Thyroid gland (tissue), 4 donors: ENCODE results near the gene ETS1.

Source experiments
- CTCF ChIP-seq, 6 experiments: fragments of 200-600 bp in 3 of 6; fragments of 450-650 bp in 3 of 6; sonication (generic) in 3 of 6; IDR thresholded peaks; one replicate each; pipeline ENCODE4 v1.5.1; 2016 to 2019; ENCODE audit warnings: antibody characterized with exemption in 6 of 6, mild to moderate bottlenecking in 2 of 6, inconsistent platforms in 1 of 6, moderate library complexity in 1 of 6
- POLR2A ChIP-seq, 2 donors: fragments of 450-650 bp; IDR thresholded peaks; one replicate each; pipeline ENCODE4 v1.6.1; 2017; ENCODE audit warnings: antibody characterized with exemption in 2 of 2, mild to moderate bottlenecking in 2 of 2, moderate library complexity in 1 of 2

- TF ChIP-seq CTCF (IDR thresholded peaks at IDR 0.05), result no peak
- no peak for TF ChIP-seq POLR2A (IDR thresholded peaks at IDR 0.05)
These were observed 110.1 kb downstream of the ETS1 start for GRCh38 chr11:128477278-128477677.
